Left ventricle myocardium superior (tissue), 1 donor: ENCODE measurements around the gene MIPOL1. TPM values are rescaled to one million over a fixed set of nuclear protein-coding genes. Genes with fewer than 3 reads are reported as not detected.
"Not testable (repeated sequence)": the region's sequence is repeated elsewhere in the genome, so short reads cannot be mapped to it uniquely, and the experiment has no call there.

Experiments
- ATAC-seq: fragments of 200-7000 bp; cut with Tn5 transposase; one replicate; pipeline ENCODE4 v1.9.1; 2020; ENCODE audit warnings: mild to moderate bottlenecking, moderate library complexity
- DNase-seq: peaks from one replicate; pipeline ENCODE4 v3.0.0-alpha.2; 2020
- intact Hi-C: fragments of 100-400 bp; cut with micrococcal nuclease; formaldehyde crosslinking; loops from one replicate; pipeline ENCODE4 v1.11.0; 2022
- total RNA-seq: library from RNA; stranded (reverse); fragmentation: NEBNext Ultra II Directional; extraction: Animal tissue kit (Norgen Biotek cat#: 25700); gene quantifications from one replicate; pipeline ENCODE4 v1.2.1, GENCODE V29; 2021
- donor health status: DM: no; HTN: yes; CAD: no; lungs with severe emphysema.

Gene MIPOL1
- total RNA-seq, 1 donor from 2014 or later, result 6.5 TPM

GRCh38 chr14:37340353-37340752 lies 142.6 kb downstream of the MIPOL1 start:
- intact Hi-C loops, result no loop called here
- no peak for ATAC-seq
- DNase-seq, result no peak

- DNase-seq (no peak), ATAC-seq (no peak)
- intact Hi-C loops, result no loop called here
These were observed 145.8 kb downstream of the MIPOL1 start for GRCh38 chr14:37343307-37344094.

GRCh38 chr14:37363661-37364060 lies 165.9 kb downstream of the MIPOL1 start:
- no peak for DNase-seq
- intact Hi-C loops, result no loop called here
- no peak for ATAC-seq

- intact Hi-C loops, result no loop called here
- DNase-seq (no peak), ATAC-seq (no peak)
These were observed 171.7 kb downstream of the MIPOL1 start for GRCh38 chr14:37369425-37369824.

GRCh38 chr14:37375566-37375965 lies 177.8 kb downstream of the MIPOL1 start:
- intact Hi-C loops, result no loop called here
- ATAC-seq (no peak), DNase-seq (no peak)

GRCh38 chr14:37376944-37377609 lies 179.3 kb downstream of the MIPOL1 start:
- DNase-seq (no peak), ATAC-seq (no peak)
- intact Hi-C loops, result no loop called here

GRCh38 chr14:37384870-37385596 lies 187.3 kb downstream of the MIPOL1 start:
- ATAC-seq (no peak), DNase-seq (no peak)
- intact Hi-C loops, result no loop called here

- ATAC-seq, intact Hi-C loops, DNase-seq: not testable (repeated sequence)
These were observed 199.6 kb downstream of the MIPOL1 start for GRCh38 chr14:37397157-37397940.

GRCh38 chr14:37397941-37398215 lies 200.1 kb downstream of the MIPOL1 start:
- ATAC-seq, result no peak
- no peak for DNase-seq
- intact Hi-C loops, result no loop called here

GRCh38 chr14:37399517-37399916 lies 201.8 kb downstream of the MIPOL1 start:
- intact Hi-C loops, result no loop called here
- ATAC-seq (no peak), DNase-seq (no peak)

- ATAC-seq (no peak), DNase-seq (no peak)
- intact Hi-C loops, result no loop called here
These were observed 203.4 kb downstream of the MIPOL1 start for GRCh38 chr14:37401093-37401492.

GRCh38 chr14:37403626-37404025 lies 205.9 kb downstream of the MIPOL1 start:
- intact Hi-C loops, result no loop called here
- no peak for ATAC-seq

GRCh38 chr14:37406095-37406494 lies 208.4 kb downstream of the MIPOL1 start:
- intact Hi-C loops, result no loop called here
- no peak for ATAC-seq
- no peak for DNase-seq

More at GRCh38 chr14:37403626-37404025, 205.9 kb downstream of the MIPOL1 start:
- no peak for DNase-seq

GRCh38 chr14:37411079-37411735 lies 213.5 kb downstream of the MIPOL1 start:
- intact Hi-C loops, result no loop called here
- DNase-seq, result no peak
- no peak for ATAC-seq

GRCh38 chr14:37413050-37413449 lies 215.3 kb downstream of the MIPOL1 start:
- DNase-seq (no peak), ATAC-seq (no peak)
- intact Hi-C loops, result no loop called here

- ATAC-seq, result no peak
- intact Hi-C loops, result no loop called here
These were observed 215.8 kb downstream of the MIPOL1 start for GRCh38 chr14:37413504-37414003.

GRCh38 chr14:37416264-37416663 lies 218.5 kb downstream of the MIPOL1 start:
- no peak for ATAC-seq
- intact Hi-C loops, result no loop called here
- no peak for DNase-seq

More at GRCh38 chr14:37413504-37414003, 215.8 kb downstream of the MIPOL1 start:
- no peak for DNase-seq

- no peak for ATAC-seq
- DNase-seq, result no peak
- intact Hi-C loops, result no loop called here
These were observed 219.4 kb downstream of the MIPOL1 start for GRCh38 chr14:37417151-37417550.

- ATAC-seq, result no peak
- intact Hi-C loops, result no loop called here
- DNase-seq, result no peak
These were observed 220.1 kb downstream of the MIPOL1 start for GRCh38 chr14:37417833-37418232.
